Endothelial cell of umbilical vein (primary cell): ENCODE measurements around the gene ZNF688.

Source experiments
- CTCF ChIP-seq, 2 donors: IDR thresholded peaks; 1 replicate in 1 of 2; 2 replicates in 1 of 2; pipeline ENCODE4 v1.5.1; 2011; ENCODE audit warnings: low read length in 2 of 2, mild to moderate bottlenecking in 2 of 2, moderate library complexity in 2 of 2, control low read depth in 1 of 2, inconsistent platforms in 1 of 2, low read depth in 1 of 2; ENCODE audit not compliant: insufficient read depth in 1 of 2; ENCODE audit errors: extremely low read depth in 1 of 2
- GATA2 ChIP-seq: IDR thresholded peaks from 2 replicates; pipeline ENCODE4 v1.7.0; 2011; ENCODE audit warnings: low read depth, mild to moderate bottlenecking, moderate library complexity, mixed read lengths, low read length; ENCODE audit not compliant: insufficient read length, insufficient read depth
- POLR2A ChIP-seq: IDR thresholded peaks from 2 replicates; pipeline ENCODE4 v1.6.1; 2012; ENCODE audit warnings: low read depth, mild to moderate bottlenecking, control low read depth, low read length
- POLR2AphosphoS5 ChIP-seq: IDR thresholded peaks from 2 replicates; pipeline ENCODE4 v1.6.1; 2012; ENCODE audit warnings: low read depth, mild to moderate bottlenecking, control low read depth, low read length, moderate library complexity; ENCODE audit not compliant: insufficient read depth

DNA sequence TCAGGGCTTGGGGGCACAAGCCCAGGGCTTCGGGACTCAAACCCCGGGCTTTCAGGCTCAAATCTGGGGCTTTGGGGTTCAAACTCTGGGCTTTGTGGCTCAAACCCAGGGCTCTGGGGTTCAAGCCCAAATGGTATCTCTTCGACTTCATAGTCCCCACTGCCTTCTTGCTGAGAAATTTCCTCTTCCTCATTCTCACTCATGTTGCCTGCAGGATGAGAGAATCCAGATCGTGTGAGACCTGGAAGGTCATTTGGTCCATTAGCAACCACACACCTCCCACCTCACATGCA is 45.7 kb downstream of the ZNF688 start:
- TF ChIP-seq CTCF (IDR thresholded peaks at IDR 0.05; ENCODE audit: extremely low read depth in 1 of 2, insufficient read depth in 1 of 2, low read depth in 1 of 2, low read length in 2 of 2), result no peak
- TF ChIP-seq GATA2, result no peak
- TF ChIP-seq POLR2A, result no peak
- TF ChIP-seq POLR2AphosphoS5, result no peak
